Heart left ventricle (tissue), 16 donors: ENCODE data around the gene ENOX2. TPM values are rescaled to one million over a fixed set of nuclear protein-coding genes. Genes with fewer than 3 reads are reported as not detected.

Experiments
- ATAC-seq, 4 donors: fragments of 200-7000 bp; cut with Tn5 transposase; one replicate each; pipeline ENCODE4 v1.9.1; 2020 to 2022; ENCODE audit warnings: moderate library complexity in 4 of 4, mild to moderate bottlenecking in 3 of 4, moderate number of reproducible peaks in 1 of 4
- DNase-seq, 5 donors: peaks; one replicate each; pipeline ENCODE4 v3.0.0-alpha.2; 2020
- H3K27ac ChIP-seq, 12 donors: fragments of 200-600 bp; sonication (generic) in 4 of 12; one replicate each; pipeline versions ENCODE4 v1.5.0 to v1.8.0; 2016 to 2022; ENCODE audit warnings: mild to moderate bottlenecking in 2 of 12
- H3K27me3 ChIP-seq, 9 donors: fragments of 200-600 bp; sonication (generic) in 2 of 9; one replicate each; pipeline versions ENCODE4 v1.5.1 to v1.8.0; 2016 to 2022; ENCODE audit warnings: mild to moderate bottlenecking in 3 of 9
- H3K36me3 ChIP-seq, 9 donors: fragments of 200-600 bp; sonication (generic) in 2 of 9; one replicate each; pipeline versions ENCODE4 v1.5.0 to v1.8.0; 2018 to 2022; ENCODE audit warnings: mild to moderate bottlenecking in 2 of 9
- H3K4me1 ChIP-seq, 12 donors: fragments of 200-600 bp; sonication (generic) in 4 of 12; one replicate each; pipeline versions ENCODE4 v1.5.0 to v1.8.0; 2016 to 2022; ENCODE audit warnings: mild to moderate bottlenecking in 3 of 12
- H3K4me3 ChIP-seq, 12 donors: fragments of 200-600 bp; sonication (generic) in 4 of 12; one replicate each; pipeline versions ENCODE4 v1.5.0 to v1.8.0; 2017 to 2022; ENCODE audit warnings: mild to moderate bottlenecking in 9 of 12, moderate library complexity in 4 of 12
- H3K9me3 ChIP-seq, 12 donors: fragments of 200-600 bp; sonication (generic) in 4 of 12; one replicate each; pipeline versions ENCODE4 v1.5.0 to v1.8.0; 2016 to 2022; ENCODE audit warnings: mild to moderate bottlenecking in 1 of 12
- POLR2A ChIP-seq, 2 donors: fragments of 450-650 bp; IDR thresholded peaks; one replicate each; pipeline ENCODE4 v1.6.1; 2017; ENCODE audit warnings: antibody characterized with exemption in 2 of 2, mild to moderate bottlenecking in 2 of 2, moderate library complexity in 2 of 2
- WGBS, 4 donors: extraction: QIAGEN DNeasy Blood & Tissue Kit in 2 of 4; methylation state at CpG; one replicate each; pipeline versions ENCODE4 v1.1.5 to v1.1.7; 2013 to 2018; 5-methylcytosine and 5-hydroxymethylcytosine counted together
- intact Hi-C, 10 donors: fragments of 100-400 bp; cut with DNase I; formaldehyde crosslinking; loops; one replicate each; pipeline versions ENCODE4 v1.11.1 to v1.14.2; 2022
- polyA plus RNA-seq, 2 donors: library from polyadenylated mRNA; stranded (reverse); fragments of 200-250 nt; gene quantifications; one replicate each; pipeline ENCODE4 v1.2.3, GENCODE V29; 2013
- total RNA-seq, 9 donors: library from RNA; depleted of rRNA in 2 of 9; stranded (reverse); fragments of >200 nt in 2 of 9; fragmentation: NEBNext Ultra II Directional in 3 of 9; extraction: Animal tissue kit (Norgen Biotek cat#: 25700) in 3 of 9; gene quantifications; one replicate each; pipeline versions ENCODE4 v1.1.0 to v1.2.4, GENCODE V29; 2016 to 2023
- TF ChIP-seq, protein P1 (sequence below), 12 donors: fragments of 200-600 bp; sonication (generic) in 4 of 12; IDR thresholded peaks; one replicate each; pipeline versions ENCODE4 v1.5.0 to v1.8.0; 2018 to 2022; ENCODE audit warnings: antibody characterized with exemption in 12 of 12, mild to moderate bottlenecking in 5 of 12
- donor health status: ischemic (EF 13 %, LVEDD 7.1; RV severe dilation, severe dysfunction).
- donor health status: healthy with polysubstance abuse.
- donor health status: DM: no; HTN: yes; CAD: no.
- donor health status: DM: no; HTN: no; CAD: no.
- donor health status: ischemic (EF 25% LVEDD 6.9; RV normal size, moderate dysfunction).
- donor health status: ischemic (EF 25% LVEDD 5.7; RV mildly dilated, moderate dysfunction).
- donor health status: healthy.
- donor health status: DM: yes; HTN: yes; CAD: no.
- donor health status: ischemic (EF 35%, LVEDD 5.7; RV mildly dilated, moderate dysfunction).
- donor health status: nonischemic (EF 11% LVEDD 7.7; RV severe dilation, severe dysfunction).
- donor health status: DM: yes; HTN: yes; CAD: no.
- donor health status: PGD.
- donor health status: ischemic (EF 29% LVEDD 5.4; RV normal size, mild dysfunction).
- donor health status: nonischemic (EF 23%, LVEDD 6.1; RV moderate dilation, normal function).

Gene ENOX2
- total and polyA plus RNA-seq, 11 donors, result 3.0 to 23.0 (median 17.4) TPM

DNA sequence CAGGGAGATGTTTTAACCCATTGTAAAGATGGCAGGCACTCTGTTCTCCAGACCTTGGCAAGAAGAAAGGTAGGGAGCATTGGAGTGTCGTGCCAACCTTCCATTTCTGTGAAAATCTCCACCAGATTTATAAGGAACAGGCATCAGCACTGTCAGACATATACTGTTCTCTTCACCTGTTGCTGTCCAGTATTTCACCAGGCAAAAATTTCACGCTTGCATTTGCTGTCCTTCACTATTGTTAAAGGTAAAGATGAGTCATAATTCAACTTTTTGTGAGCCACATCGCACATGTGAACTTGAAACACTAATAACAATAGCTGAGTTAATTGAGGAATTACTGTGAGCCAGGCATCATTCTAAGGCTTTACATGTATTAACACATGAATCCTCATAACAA, 203.4 kb downstream of the ENOX2 start:
- H3K27me3 ChIP-seq, result no peaks in the 10 kb centered on the region
- TF ChIP-seq, protein P1, sequence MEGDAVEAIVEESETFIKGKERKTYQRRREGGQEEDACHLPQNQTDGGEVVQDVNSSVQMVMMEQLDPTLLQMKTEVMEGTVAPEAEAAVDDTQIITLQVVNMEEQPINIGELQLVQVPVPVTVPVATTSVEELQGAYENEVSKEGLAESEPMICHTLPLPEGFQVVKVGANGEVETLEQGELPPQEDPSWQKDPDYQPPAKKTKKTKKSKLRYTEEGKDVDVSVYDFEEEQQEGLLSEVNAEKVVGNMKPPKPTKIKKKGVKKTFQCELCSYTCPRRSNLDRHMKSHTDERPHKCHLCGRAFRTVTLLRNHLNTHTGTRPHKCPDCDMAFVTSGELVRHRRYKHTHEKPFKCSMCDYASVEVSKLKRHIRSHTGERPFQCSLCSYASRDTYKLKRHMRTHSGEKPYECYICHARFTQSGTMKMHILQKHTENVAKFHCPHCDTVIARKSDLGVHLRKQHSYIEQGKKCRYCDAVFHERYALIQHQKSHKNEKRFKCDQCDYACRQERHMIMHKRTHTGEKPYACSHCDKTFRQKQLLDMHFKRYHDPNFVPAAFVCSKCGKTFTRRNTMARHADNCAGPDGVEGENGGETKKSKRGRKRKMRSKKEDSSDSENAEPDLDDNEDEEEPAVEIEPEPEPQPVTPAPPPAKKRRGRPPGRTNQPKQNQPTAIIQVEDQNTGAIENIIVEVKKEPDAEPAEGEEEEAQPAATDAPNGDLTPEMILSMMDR (IDR thresholded peaks at IDR 0.05), result no peak
- TF ChIP-seq POLR2A (IDR thresholded peaks at IDR 0.05), result no peak
- DNase-seq (no peak), ATAC-seq (no peak)
- 67 to 97% (median 86%) methylated on average over 3 of the region's 3 CpGs for WGBS, 4 donors
- peaks cover 0 to 4% (median 0%) of the 10 kb centered on the region in 9 donors for H3K36me3 ChIP-seq
- no peak overlapping the region for H3K4me3 ChIP-seq
- no peaks in the 10 kb centered on the region for H3K9me3 ChIP-seq
- peaks cover 0 to 17% (median 2%) of the 10 kb centered on the region in 12 donors for H3K4me1 ChIP-seq
- intact Hi-C loops, result no loop called here
- H3K27ac ChIP-seq, result no peak overlapping the region

DNA sequence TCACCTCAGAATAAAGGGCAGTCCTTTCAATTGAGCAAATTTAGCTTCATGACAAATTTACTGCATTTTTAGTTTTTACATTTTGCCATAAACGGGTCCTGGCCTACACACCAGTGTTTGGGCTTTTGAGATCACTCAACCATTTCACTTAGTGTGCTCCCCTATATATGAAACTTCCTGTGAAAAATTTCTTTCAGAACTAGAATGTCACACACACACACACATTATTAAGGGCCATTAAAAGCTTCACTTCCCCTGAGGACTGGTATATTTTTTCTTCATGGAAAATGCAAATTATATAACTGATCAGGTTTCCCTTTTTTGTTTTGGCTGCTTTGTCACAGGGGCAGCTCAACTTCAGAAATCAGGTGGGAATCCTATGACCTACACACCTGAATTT, 206.5 kb downstream of the ENOX2 start:
- 54 to 94% (median 79%) methylated on average over 1 of the region's 1 CpG for WGBS, 4 donors
- ATAC-seq, result no peak
- H3K36me3 ChIP-seq, result peaks cover 0 to 4% (median 0%) of the 10 kb centered on the region in 9 donors
- no peak overlapping the region for H3K4me3 ChIP-seq
- no peak overlapping the region for H3K27ac ChIP-seq
- no peaks in the 10 kb centered on the region for H3K27me3 ChIP-seq
- H3K4me1 ChIP-seq, result no peaks in the 10 kb centered on the region
- TF ChIP-seq, protein P1 (IDR thresholded peaks at IDR 0.05), result no peak
- no peak for TF ChIP-seq POLR2A (IDR thresholded peaks at IDR 0.05)
- intact Hi-C loops, result no loop called here
- no peaks in the 10 kb centered on the region for H3K9me3 ChIP-seq
- DNase-seq, result no peak

DNA sequence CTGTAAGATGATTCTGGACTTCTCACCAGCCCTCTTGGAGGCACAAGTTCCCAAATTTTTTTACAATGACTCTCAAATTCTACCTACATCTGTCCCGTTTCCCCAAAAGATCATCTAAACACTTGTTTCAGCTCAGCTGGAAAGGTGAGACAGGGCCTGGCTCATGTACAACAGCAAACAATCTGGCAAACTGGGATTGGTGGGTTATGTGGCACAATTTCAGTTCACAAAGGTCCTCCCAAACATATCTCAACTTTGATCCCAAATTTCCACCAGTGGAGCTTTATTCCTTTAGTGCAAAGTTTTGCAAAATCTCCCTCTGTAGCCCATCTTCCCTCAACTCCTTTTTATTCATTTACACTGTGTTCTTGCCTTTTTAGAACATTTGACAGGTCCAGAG, 207.1 kb downstream of the ENOX2 start:
- H3K4me3 ChIP-seq, result no peak overlapping the region
- no peaks in the 10 kb centered on the region for H3K36me3 ChIP-seq
- 76 to 98% (median 85%) methylated on average over 1 of the region's 1 CpG for WGBS, 4 donors
- no peaks in the 10 kb centered on the region for H3K27me3 ChIP-seq
- no peak for DNase-seq
- H3K4me1 ChIP-seq, result no peaks in the 10 kb centered on the region
- H3K9me3 ChIP-seq, result no peaks in the 10 kb centered on the region
- no peak for TF ChIP-seq POLR2A (IDR thresholded peaks at IDR 0.05)
- TF ChIP-seq, protein P1 (IDR thresholded peaks at IDR 0.05), result no peak
- intact Hi-C loops, result no loop called here
- no peak for ATAC-seq
- no peak overlapping the region for H3K27ac ChIP-seq

DNA sequence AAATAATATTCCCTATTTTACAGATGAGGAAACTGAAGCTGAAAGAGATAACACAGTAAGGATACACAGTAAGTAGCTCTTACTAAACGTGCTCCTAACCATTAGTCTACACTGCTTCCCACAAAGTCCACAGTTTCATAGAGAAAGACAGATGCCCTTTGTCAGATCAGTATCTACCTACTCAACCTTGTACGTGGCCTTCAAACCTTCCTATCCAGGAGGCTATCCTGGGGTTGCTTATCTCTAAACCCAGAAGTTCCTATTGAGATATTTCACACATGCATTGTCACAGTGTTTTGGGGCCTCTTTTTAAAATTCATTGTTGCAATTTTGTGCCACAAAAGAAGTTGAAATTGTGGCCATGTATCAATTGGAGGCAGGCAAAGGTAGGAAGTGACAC, 208.0 kb downstream of the ENOX2 start:
- intact Hi-C loops, result no loop called here
- ATAC-seq, result no peak
- Histone ChIP-seq H3K27ac (no peak overlapping the region), H3K9me3 (no peaks in the 10 kb centered on the region), H3K4me3 (no peak overlapping the region), H3K4me1 (no peaks in the 10 kb centered on the region), H3K27me3 (no peaks in the 10 kb centered on the region), H3K36me3 (no peaks in the 10 kb centered on the region)
- no peak for DNase-seq
- WGBS, 4 donors, result 37 to 78% (median 67%) methylated on average over 2 of the region's 2 CpGs
- TF ChIP-seq POLR2A (IDR thresholded peaks at IDR 0.05), result no peak
- TF ChIP-seq, protein P1 (IDR thresholded peaks at IDR 0.05), result no peak
